Mesenchymal stem cell (in vitro differentiated cells and primary cell): ENCODE data around the gene KDM4E.
"Not testable (repeated sequence)": the region's sequence is repeated elsewhere in the genome, so short reads cannot be mapped to it uniquely, and the experiment has no call there.

Experiments
- DNase-seq: peaks from one replicate; pipeline ENCODE4 v3.0.0-alpha.2; 2013
- H2AFZ ChIP-seq: one replicate; pipeline ENCODE4 v1.6.1; 2013; ENCODE audit warnings: low read depth, mild to moderate bottlenecking, control low read depth, inconsistent platforms, low read length, moderate library complexity
- H2AK5ac ChIP-seq: 2 replicates; pipeline ENCODE4 v1.6.1; 2013; ENCODE audit warnings: low read length, moderate library complexity, mild to moderate bottlenecking, inconsistent platforms; ENCODE audit not compliant: severe bottlenecking
- H2BK120ac ChIP-seq: one replicate; pipeline ENCODE4 v1.6.1; 2013; ENCODE audit warnings: low read depth, mild to moderate bottlenecking, inconsistent platforms, low read length, moderate library complexity
- H2BK12ac ChIP-seq, 2 experiments: one replicate each; pipeline ENCODE4 v1.6.1; 2013; ENCODE audit warnings: inconsistent platforms in 2 of 2, low read length in 2 of 2, mild to moderate bottlenecking in 2 of 2, moderate library complexity in 2 of 2, control low read depth in 1 of 2
- H2BK15ac ChIP-seq: one replicate; pipeline ENCODE4 v1.6.1; 2013; ENCODE audit warnings: mild to moderate bottlenecking, low read depth, inconsistent platforms; ENCODE audit not compliant: poor library complexity, severe bottlenecking
- H2BK5ac ChIP-seq: 2 replicates; pipeline ENCODE4 v1.6.1; 2013; ENCODE audit warnings: low read depth, mild to moderate bottlenecking, low read length, control low read depth, inconsistent platforms; ENCODE audit not compliant: poor library complexity, severe bottlenecking
- H3K14ac ChIP-seq, 2 experiments: one replicate each; pipeline ENCODE4 v1.6.1; 2013; ENCODE audit warnings: inconsistent platforms in 2 of 2, low read length in 2 of 2, control low read depth in 1 of 2, mild to moderate bottlenecking in 1 of 2, moderate library complexity in 1 of 2
- H3K18ac ChIP-seq, 2 experiments: one replicate each; pipeline ENCODE4 v1.6.1; 2013; ENCODE audit warnings: inconsistent platforms in 2 of 2, low read length in 2 of 2, control low read depth in 1 of 2, low read depth in 1 of 2, mild to moderate bottlenecking in 1 of 2
- H3K23ac ChIP-seq, 2 experiments: one replicate each; pipeline ENCODE4 v1.6.1; 2013; ENCODE audit warnings: inconsistent platforms in 2 of 2, low read length in 2 of 2, mild to moderate bottlenecking in 2 of 2, moderate library complexity in 2 of 2, control low read depth in 1 of 2
- H3K27ac ChIP-seq: 2 replicates; pipeline ENCODE4 v1.5.1; 2013; ENCODE audit warnings: mild to moderate bottlenecking, moderate library complexity, low read length, control low read depth, inconsistent platforms; ENCODE audit not compliant: poor library complexity, severe bottlenecking
- H3K27me3 ChIP-seq, 2 experiments: 2 replicates each; pipeline versions ENCODE4 v1.6.1 to v1.7.0; 2013; ENCODE audit warnings: low read length in 2 of 2, mild to moderate bottlenecking in 2 of 2, moderate library complexity in 2 of 2, control low read depth in 1 of 2, inconsistent platforms in 1 of 2; ENCODE audit not compliant: control insufficient read depth in 1 of 2, insufficient read depth in 1 of 2
- H3K36me3 ChIP-seq, 2 experiments: 2 replicates each; pipeline versions ENCODE4 v1.6.1 to v1.7.0; 2013; ENCODE audit warnings: low read length in 2 of 2, control low read depth in 1 of 2, inconsistent platforms in 1 of 2, low read depth in 1 of 2, mild to moderate bottlenecking in 1 of 2; ENCODE audit not compliant: insufficient read depth in 2 of 2, control insufficient read depth in 1 of 2
- H3K4ac ChIP-seq, 2 experiments: one replicate each; pipeline ENCODE4 v1.6.1; 2013; ENCODE audit warnings: inconsistent platforms in 2 of 2, low read length in 2 of 2, mild to moderate bottlenecking in 2 of 2, moderate library complexity in 2 of 2, control low read depth in 1 of 2, low read depth in 1 of 2
- H3K4me1 ChIP-seq: 2 replicates; pipeline ENCODE4 v1.6.1; 2013; ENCODE audit warnings: low read depth, low read length, control low read depth; ENCODE audit not compliant: control insufficient read depth, insufficient read depth
- H3K4me2 ChIP-seq: 2 replicates; pipeline ENCODE4 v1.6.1; 2013; ENCODE audit warnings: low read length, mild to moderate bottlenecking, inconsistent platforms; ENCODE audit not compliant: poor library complexity, severe bottlenecking
- H3K4me3 ChIP-seq, 2 experiments: 2 replicates each; pipeline versions ENCODE4 v1.5.1 to v1.7.0; 2013; ENCODE audit warnings: low read length in 2 of 2, mild to moderate bottlenecking in 2 of 2, control low read depth in 1 of 2, low read depth in 1 of 2; ENCODE audit not compliant: insufficient read depth in 1 of 2
- H3K79me1 ChIP-seq: replicated peaks from 2 replicates; pipeline ENCODE4 v1.6.1; 2013; ENCODE audit warnings: mild to moderate bottlenecking, control low read depth, low read length, inconsistent platforms; ENCODE audit not compliant: poor library complexity, severe bottlenecking
- H3K9ac ChIP-seq: 2 replicates; pipeline ENCODE4 v1.7.0; 2013; ENCODE audit warnings: mild to moderate bottlenecking, low read length, moderate library complexity
- H3K9me3 ChIP-seq: 2 replicates; pipeline ENCODE4 v1.7.0; 2013; ENCODE audit warnings: mild to moderate bottlenecking, low read length; ENCODE audit not compliant: control insufficient read depth
- H4K8ac ChIP-seq: one replicate; pipeline ENCODE4 v1.6.1; 2013; ENCODE audit warnings: inconsistent platforms, mild to moderate bottlenecking, low read length, moderate library complexity
- H4K91ac ChIP-seq: one replicate; pipeline ENCODE4 v1.6.1; 2013; ENCODE audit warnings: mild to moderate bottlenecking, low read length, inconsistent platforms
- WGBS: methylation state at CpG from one replicate; pipeline ENCODE4 v1.1.7; 2013; ENCODE audit warnings: mixed read lengths; 5-methylcytosine and 5-hydroxymethylcytosine counted together

KDM4E gene

GRCh38 chr11:95021468-95021867 is 3.6 kb upstream of the KDM4E start:
- not testable (repeated sequence) for DNase-seq, H3K36me3 ChIP-seq, H2AFZ ChIP-seq, H3K4me2 ChIP-seq, H2BK120ac ChIP-seq, H3K27ac ChIP-seq, H2BK5ac ChIP-seq, H4K8ac ChIP-seq, H2AK5ac ChIP-seq, H3K9ac ChIP-seq, H3K4ac ChIP-seq, H3K4me1 ChIP-seq, H3K14ac ChIP-seq, H3K79me1 ChIP-seq, H3K9me3 ChIP-seq, H2BK12ac ChIP-seq, H3K23ac ChIP-seq, H3K4me3 ChIP-seq, H3K18ac ChIP-seq, H3K27me3 ChIP-seq, H2BK15ac ChIP-seq, H4K91ac ChIP-seq
- 92% methylated on average over 5 of the region's 5 CpGs for WGBS

- not testable (repeated sequence) for H2BK12ac ChIP-seq, H4K91ac ChIP-seq, H3K23ac ChIP-seq, H3K27me3 ChIP-seq, H3K4me2 ChIP-seq, H2AK5ac ChIP-seq, H3K18ac ChIP-seq, H3K4ac ChIP-seq, H2BK120ac ChIP-seq, DNase-seq, H3K4me3 ChIP-seq, H2AFZ ChIP-seq, H3K27ac ChIP-seq, H2BK5ac ChIP-seq, H3K79me1 ChIP-seq, H4K8ac ChIP-seq, H3K14ac ChIP-seq, H3K4me1 ChIP-seq, H3K36me3 ChIP-seq, H2BK15ac ChIP-seq, H3K9ac ChIP-seq
- 64% methylated on average over 2 of the region's 9 CpGs for WGBS
- peaks cover 13% of the 10 kb centered on the region for H3K9me3 ChIP-seq
Observed at GRCh38 chr11:95025594-95025993, 536 bp downstream of the KDM4E start.

GRCh38 chr11:95028357-95028756 is 3.3 kb downstream of the KDM4E start:
- Histone ChIP-seq H2BK120ac (no peak overlapping the region), H3K23ac (no peak overlapping the region), H4K8ac (no peak overlapping the region), H3K4me2 (no peak overlapping the region), H2BK12ac (no peak overlapping the region), H2AFZ (no peak overlapping the region), H3K79me1 (no peaks in the 10 kb centered on the region), H4K91ac (no peak overlapping the region), H3K27me3 (peaks cover 5 to 13% of the 10 kb centered on the region in 2 experiments), H3K14ac (no peak overlapping the region), H2BK15ac (no peak overlapping the region), H2AK5ac (no peak overlapping the region), H3K4me3 (no peak overlapping the region), H2BK5ac (no peak overlapping the region), H3K4ac (no peak overlapping the region), H3K9ac (no peak overlapping the region), H3K36me3 (no peaks in the 10 kb centered on the region), H3K9me3 (peaks cover 22% of the 10 kb centered on the region), H3K27ac (no peak overlapping the region), H3K18ac (no peak overlapping the region), H3K4me1 (no peaks in the 10 kb centered on the region)
- 46% methylated on average over 3 of the region's 3 CpGs for WGBS
- no peak for DNase-seq

GRCh38 chr11:95033051-95033450 is 8.0 kb downstream of the KDM4E start:
- Histone ChIP-seq H3K4me3 (no peak overlapping the region), H2AK5ac (no peak overlapping the region), H3K14ac (no peak overlapping the region), H3K4me1 (no peaks in the 10 kb centered on the region), H4K91ac (no peak overlapping the region), H2BK15ac (no peak overlapping the region), H2AFZ (no peak overlapping the region), H2BK12ac (no peak overlapping the region), H2BK5ac (no peak overlapping the region), H4K8ac (no peak overlapping the region), H3K9ac (no peak overlapping the region), H3K27me3 (peaks cover 5 to 25% of the 10 kb centered on the region in 2 experiments), H2BK120ac (no peak overlapping the region), H3K4me2 (no peak overlapping the region), H3K4ac (no peak overlapping the region), H3K23ac (no peak overlapping the region), H3K18ac (no peak overlapping the region), H3K27ac (no peak overlapping the region), H3K9me3 (peaks cover 22% of the 10 kb centered on the region), H3K36me3 (no peaks in the 10 kb centered on the region), H3K79me1 (no peaks in the 10 kb centered on the region)
- 82% methylated on average over 1 of the region's 1 CpG for WGBS
- DNase-seq, result no peak
